MM.1S (cell line): ENCODE results near the gene LGR4.

Experiments
- DNase-seq: peaks from one replicate; pipeline ENCODE4 v3.0.0-alpha.2; 2015
- H2AFZ ChIP-seq: fragments of 300-600 bp; sonication (generic); 2 replicates; pipeline ENCODE4 v1.6.0; 2016; ENCODE audit warnings: antibody characterized with exemption, low read length
- H3F3A ChIP-seq: fragments of 300-600 bp; sonication (generic); 2 replicates; pipeline ENCODE4 v1.6.1; 2016; ENCODE audit warnings: mild to moderate bottlenecking, antibody characterized with exemption, low read length, moderate library complexity, mixed read lengths; ENCODE audit not compliant: insufficient read depth
- H3K27ac ChIP-seq: fragments of 300-600 bp; sonication (generic); 2 replicates; pipeline ENCODE4 v1.5.1; 2016; ENCODE audit warnings: mild to moderate bottlenecking, low read length
- H3K27me3 ChIP-seq: fragments of 300-600 bp; sonication (generic); replicated peaks from 2 replicates; pipeline ENCODE4 v1.6.0; 2016; ENCODE audit warnings: low read length; ENCODE audit not compliant: insufficient read depth
- H3K36me3 ChIP-seq: fragments of 300-600 bp; sonication (generic); replicated peaks from 2 replicates; pipeline ENCODE4 v1.6.1; 2016; ENCODE audit warnings: mild to moderate bottlenecking, low read length, mixed read lengths; ENCODE audit not compliant: insufficient read depth
- H3K4me1 ChIP-seq: fragments of 300-600 bp; sonication (generic); 2 replicates; pipeline ENCODE4 v1.6.1; 2016; ENCODE audit warnings: low read length, mixed read lengths
- H3K4me2 ChIP-seq: fragments of 300-600 bp; sonication (generic); 2 replicates; pipeline ENCODE4 v1.6.0; 2016; ENCODE audit warnings: low read depth, low read length
- H3K4me3 ChIP-seq: fragments of 300-600 bp; sonication (generic); 2 replicates; pipeline ENCODE4 v1.5.1; 2016; ENCODE audit warnings: low read length, mixed read lengths
- H3K79me2 ChIP-seq: fragments of 300-600 bp; sonication (generic); 2 replicates; pipeline ENCODE4 v1.6.1; 2016; ENCODE audit warnings: mixed run types, low read length, mixed read lengths
- H3K9ac ChIP-seq: fragments of 300-600 bp; sonication (generic); 2 replicates; pipeline ENCODE4 v1.6.1; 2016; ENCODE audit warnings: low read length, mixed read lengths
- H3K9me2 ChIP-seq: fragments of 300-600 bp; sonication (generic); replicated peaks from 2 replicates; pipeline ENCODE4 v1.6.1; 2016; ENCODE audit warnings: mild to moderate bottlenecking, low read length, mixed read lengths; ENCODE audit not compliant: insufficient read depth
- H3K9me3 ChIP-seq: fragments of 300-600 bp; sonication (generic); replicated peaks from 2 replicates; pipeline ENCODE4 v1.6.1; 2016; ENCODE audit warnings: mild to moderate bottlenecking, low read length, mixed read lengths; ENCODE audit not compliant: insufficient read depth
- H4K20me1 ChIP-seq: fragments of 300-600 bp; sonication (generic); 2 replicates; pipeline ENCODE4 v1.6.1; 2016; ENCODE audit warnings: mild to moderate bottlenecking, low read length, moderate library complexity, mixed read lengths; ENCODE audit not compliant: insufficient read depth
- CTCF ChIP-seq: fragments of 300-600 bp; sonication (generic); IDR thresholded peaks from 2 replicates; pipeline ENCODE4 v1.5.1; 2016; ENCODE audit warnings: antibody characterized with exemption, low read length, mixed read lengths
- EZH2 ChIP-seq: fragments of 300-600 bp; sonication (generic); optimal IDR thresholded peaks from 2 replicates; pipeline ENCODE3; 2017; ENCODE audit warnings: low read depth, mild to moderate bottlenecking, antibody characterized with exemption, low read length, mixed read lengths
- EZH2phosphoT487 ChIP-seq: fragments of 300-600 bp; sonication (generic); IDR thresholded peaks from 2 replicates; pipeline ENCODE4 v1.6.1; 2018; ENCODE audit warnings: antibody characterized with exemption, low read length

LGR4 gene

GRCh38 chr11:27425814-27426213 lies 46.8 kb downstream of the LGR4 start:
- Histone ChIP-seq H4K20me1 (no peaks in the 10 kb centered on the region), H3K9me2 (no peaks in the 10 kb centered on the region), H3K9ac (no peak overlapping the region), H3K36me3 (no peaks in the 10 kb centered on the region), H2AFZ (no peak overlapping the region), H3K4me2 (no peak overlapping the region), H3K4me1 (no peaks in the 10 kb centered on the region), H3K79me2 (no peaks in the 10 kb centered on the region), H3F3A (no peaks in the 10 kb centered on the region), H3K27ac (no peak overlapping the region), H3K27me3 (no peaks in the 10 kb centered on the region), H3K4me3 (no peak overlapping the region), H3K9me3 (no peaks in the 10 kb centered on the region)
- DNase-seq: no peak
- no peak for TF ChIP-seq EZH2
- no peak for TF ChIP-seq CTCF
- no peak for TF ChIP-seq EZH2phosphoT487

- Histone ChIP-seq H3F3A (no peaks in the 10 kb centered on the region), H3K4me1 (no peaks in the 10 kb centered on the region), H3K9ac (no peak overlapping the region), H3K27ac (no peak overlapping the region), H3K36me3 (no peaks in the 10 kb centered on the region), H4K20me1 (no peaks in the 10 kb centered on the region), H2AFZ (no peak overlapping the region), H3K4me2 (no peak overlapping the region), H3K79me2 (no peaks in the 10 kb centered on the region), H3K27me3 (no peaks in the 10 kb centered on the region), H3K9me2 (no peaks in the 10 kb centered on the region), H3K4me3 (no peak overlapping the region), H3K9me3 (no peaks in the 10 kb centered on the region)
- DNase-seq: no peak
- TF ChIP-seq EZH2phosphoT487: no peak
- no peak for TF ChIP-seq EZH2
- no peak for TF ChIP-seq CTCF
These were observed 49.5 kb downstream of the LGR4 start for GRCh38 chr11:27423125-27423524.

GRCh38 chr11:27421819-27422494 lies 50.6 kb downstream of the LGR4 start:
- H3K27me3 ChIP-seq: no peaks in the 10 kb centered on the region

More at GRCh38 chr11:27421819-27422494, 50.6 kb downstream of the LGR4 start:
- H3F3A ChIP-seq: no peaks in the 10 kb centered on the region
- H3K4me2 ChIP-seq: no peak overlapping the region
- H3K4me1 ChIP-seq: no peaks in the 10 kb centered on the region
- no peak overlapping the region for H2AFZ ChIP-seq
- TF ChIP-seq EZH2phosphoT487 (no peak), CTCF (no peak), EZH2 (no peak)
- H3K9ac ChIP-seq: no peak overlapping the region
- no peaks in the 10 kb centered on the region for H3K36me3 ChIP-seq
- H3K79me2 ChIP-seq: no peaks in the 10 kb centered on the region
- H4K20me1 ChIP-seq: no peaks in the 10 kb centered on the region
- H3K9me3 ChIP-seq: no peaks in the 10 kb centered on the region
- no peak overlapping the region for H3K27ac ChIP-seq
- no peak for DNase-seq
- no peaks in the 10 kb centered on the region for H3K9me2 ChIP-seq
- no peak overlapping the region for H3K4me3 ChIP-seq
